Upper lobe of right lung (tissue), 1 donor: ENCODE data around the gene AGBL1. TPM values are rescaled to one million over a fixed set of nuclear protein-coding genes. Genes with fewer than 3 reads are reported as not detected.

Experiments
- ATAC-seq: fragments of 200-7000 bp; cut with Tn5 transposase; one replicate; pipeline ENCODE4 v1.9.1; 2020; ENCODE audit warnings: mild to moderate bottlenecking, moderate library complexity
- DNase-seq: peaks from one replicate; pipeline ENCODE4 v3.0.0-alpha.2; 2020
- H3K27ac ChIP-seq: fragments of 200-600 bp; one replicate; pipeline ENCODE4 v1.8.0; 2022
- H3K27me3 ChIP-seq: fragments of 200-600 bp; one replicate; pipeline ENCODE4 v1.8.0; 2022; ENCODE audit warnings: mild to moderate bottlenecking
- H3K36me3 ChIP-seq: fragments of 200-600 bp; one replicate; pipeline ENCODE4 v1.8.0; 2022
- H3K4me1 ChIP-seq: fragments of 200-600 bp; one replicate; pipeline ENCODE4 v1.8.0; 2022
- H3K4me3 ChIP-seq: fragments of 200-600 bp; one replicate; pipeline ENCODE4 v1.8.0; 2022; ENCODE audit warnings: mild to moderate bottlenecking
- H3K9me3 ChIP-seq: fragments of 200-600 bp; one replicate; pipeline ENCODE4 v1.8.0; 2022
- intact Hi-C: fragments of 100-400 bp; cut with DNase I; formaldehyde crosslinking; loops from one replicate; pipeline ENCODE4 v1.11.0; 2022
- long read RNA-seq: library from polyadenylated mRNA; unstranded; transcript quantifications from one replicate; pipeline ENCODE4 v2.0.0, GENCODE V29; 2021
- total RNA-seq: library from RNA; stranded (reverse); fragmentation: NEBNext Ultra II Directional; extraction: Animal tissue kit (Norgen Biotek cat#: 25700); gene quantifications from one replicate; pipeline ENCODE4 v1.2.1, GENCODE V29; 2021
- TF ChIP-seq, protein P1 (sequence below): fragments of 200-600 bp; IDR thresholded peaks from one replicate; pipeline ENCODE4 v1.8.0; 2022; ENCODE audit warnings: antibody characterized with exemption
- donor health status: DM: no; HTN: yes; CAD: no; lungs with severe emphysema.

AGBL1 gene
- 6.5 TPM for total RNA-seq
- long read RNA-seq, partial matches to known transcripts: 2 of 9 reads
- long read RNA-seq, other reads (novel, unspliced or antisense): 7 of 9 reads

DNA sequence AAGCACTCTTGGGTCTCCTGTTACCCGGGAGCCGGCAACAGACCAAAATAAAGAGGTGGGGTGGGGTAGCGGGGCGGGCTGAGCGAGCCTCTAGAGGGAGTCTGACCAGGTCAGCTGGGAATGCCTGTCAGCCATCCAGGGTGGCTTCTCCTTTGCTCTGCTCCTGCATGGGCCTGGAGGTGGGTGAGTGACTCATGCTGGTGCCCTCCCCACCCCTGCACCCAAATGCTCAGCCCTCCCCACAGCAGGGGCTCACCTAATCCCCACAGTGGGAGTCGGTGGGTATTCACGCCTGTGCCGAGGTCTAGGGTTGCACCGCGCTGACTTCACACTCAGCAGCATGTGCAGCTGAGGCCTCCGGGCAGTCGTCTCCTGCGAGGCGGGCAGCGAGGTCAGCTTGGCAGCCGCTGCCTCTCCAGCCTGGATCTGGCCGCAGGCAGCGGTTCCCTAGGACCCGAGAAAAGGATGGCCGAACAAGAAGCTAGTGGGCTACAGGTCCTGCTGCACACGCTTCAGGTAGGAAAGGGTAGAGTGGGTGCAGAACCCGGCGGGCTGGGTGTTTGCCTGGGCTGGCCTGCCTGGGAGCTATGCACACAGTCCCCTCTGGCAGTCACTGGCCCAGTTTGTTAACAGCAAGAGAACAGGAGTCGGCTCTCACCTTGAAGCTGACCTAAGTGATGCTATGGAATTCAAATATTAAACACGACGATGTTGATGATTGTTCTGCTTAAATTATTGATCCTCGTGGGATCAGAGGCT lies at the start of gene AGBL1:
TSS of gene AGBL1 (plus strand) at position 364 of the 759 bp plus-strand sequence.
- Histone ChIP-seq H3K4me3 (no peak within 1 kb of the TSS), H3K4me1 (no peaks in the 10 kb centered on the region), H3K36me3 (no peaks in the 10 kb centered on the region), H3K9me3 (no peaks in the 10 kb centered on the region), H3K27ac (peak within 1 kb of the TSS; percentile 42), H3K27me3 (no peaks in the 10 kb centered on the region)
- intact Hi-C loops: no loop called here
- TF ChIP-seq, protein P1, sequence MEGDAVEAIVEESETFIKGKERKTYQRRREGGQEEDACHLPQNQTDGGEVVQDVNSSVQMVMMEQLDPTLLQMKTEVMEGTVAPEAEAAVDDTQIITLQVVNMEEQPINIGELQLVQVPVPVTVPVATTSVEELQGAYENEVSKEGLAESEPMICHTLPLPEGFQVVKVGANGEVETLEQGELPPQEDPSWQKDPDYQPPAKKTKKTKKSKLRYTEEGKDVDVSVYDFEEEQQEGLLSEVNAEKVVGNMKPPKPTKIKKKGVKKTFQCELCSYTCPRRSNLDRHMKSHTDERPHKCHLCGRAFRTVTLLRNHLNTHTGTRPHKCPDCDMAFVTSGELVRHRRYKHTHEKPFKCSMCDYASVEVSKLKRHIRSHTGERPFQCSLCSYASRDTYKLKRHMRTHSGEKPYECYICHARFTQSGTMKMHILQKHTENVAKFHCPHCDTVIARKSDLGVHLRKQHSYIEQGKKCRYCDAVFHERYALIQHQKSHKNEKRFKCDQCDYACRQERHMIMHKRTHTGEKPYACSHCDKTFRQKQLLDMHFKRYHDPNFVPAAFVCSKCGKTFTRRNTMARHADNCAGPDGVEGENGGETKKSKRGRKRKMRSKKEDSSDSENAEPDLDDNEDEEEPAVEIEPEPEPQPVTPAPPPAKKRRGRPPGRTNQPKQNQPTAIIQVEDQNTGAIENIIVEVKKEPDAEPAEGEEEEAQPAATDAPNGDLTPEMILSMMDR: no peak
- peak; percentile 82 for ATAC-seq
- DNase-seq: peak; percentile 84

GRCh38 chr15:86034904-86035303 lies 44.8 kb upstream of the AGBL1 start:
- intact Hi-C loops: no loop called here
- no peaks in the 10 kb centered on the region for H3K9me3 ChIP-seq
- no peak for ATAC-seq
- H3K27me3 ChIP-seq: no peaks in the 10 kb centered on the region
- TF ChIP-seq, protein P1: no peak
- no peaks in the 10 kb centered on the region for H3K4me1 ChIP-seq
- no peak overlapping the region for H3K27ac ChIP-seq
- no peak overlapping the region for H3K4me3 ChIP-seq
- H3K36me3 ChIP-seq: no peaks in the 10 kb centered on the region
- DNase-seq: no peak

GRCh38 chr15:86036243-86036642 lies 43.4 kb upstream of the AGBL1 start:
- no peaks in the 10 kb centered on the region for H3K36me3 ChIP-seq
- DNase-seq (no peak), ATAC-seq (no peak)
- no peaks in the 10 kb centered on the region for H3K27me3 ChIP-seq
- no peak overlapping the region for H3K4me3 ChIP-seq
- intact Hi-C loops: no loop called here
- no peaks in the 10 kb centered on the region for H3K4me1 ChIP-seq
- no peak overlapping the region for H3K27ac ChIP-seq
- TF ChIP-seq, protein P1: no peak
- no peaks in the 10 kb centered on the region for H3K9me3 ChIP-seq

DNA sequence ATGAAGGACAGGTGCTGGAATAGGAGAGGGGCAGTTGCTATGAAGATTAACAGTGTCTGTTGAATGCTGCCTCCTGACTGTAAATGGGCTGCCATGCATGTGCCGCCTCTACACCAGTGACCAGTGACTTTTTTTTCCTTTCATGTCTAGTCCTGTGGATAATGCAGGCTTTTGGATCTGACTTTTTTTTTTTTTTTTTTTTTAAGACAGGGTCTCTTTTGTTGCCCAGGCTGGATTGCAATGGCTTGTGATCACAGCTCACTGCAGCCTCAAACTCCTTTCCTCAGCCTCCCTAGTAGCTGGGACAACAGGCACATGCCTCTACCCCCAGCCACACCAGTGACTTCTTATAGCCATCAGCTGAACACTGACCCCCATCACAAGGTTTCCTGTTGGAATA lies 41.2 kb upstream of the AGBL1 start:
- no peak overlapping the region for H3K27ac ChIP-seq
- no peaks in the 10 kb centered on the region for H3K27me3 ChIP-seq
- H3K4me1 ChIP-seq: no peaks in the 10 kb centered on the region
- ATAC-seq: no peak
- intact Hi-C loops: no loop called here
- H3K9me3 ChIP-seq: no peaks in the 10 kb centered on the region
- no peaks in the 10 kb centered on the region for H3K36me3 ChIP-seq
- TF ChIP-seq, protein P1: no peak
- H3K4me3 ChIP-seq: no peak overlapping the region
- DNase-seq: no peak

DNA sequence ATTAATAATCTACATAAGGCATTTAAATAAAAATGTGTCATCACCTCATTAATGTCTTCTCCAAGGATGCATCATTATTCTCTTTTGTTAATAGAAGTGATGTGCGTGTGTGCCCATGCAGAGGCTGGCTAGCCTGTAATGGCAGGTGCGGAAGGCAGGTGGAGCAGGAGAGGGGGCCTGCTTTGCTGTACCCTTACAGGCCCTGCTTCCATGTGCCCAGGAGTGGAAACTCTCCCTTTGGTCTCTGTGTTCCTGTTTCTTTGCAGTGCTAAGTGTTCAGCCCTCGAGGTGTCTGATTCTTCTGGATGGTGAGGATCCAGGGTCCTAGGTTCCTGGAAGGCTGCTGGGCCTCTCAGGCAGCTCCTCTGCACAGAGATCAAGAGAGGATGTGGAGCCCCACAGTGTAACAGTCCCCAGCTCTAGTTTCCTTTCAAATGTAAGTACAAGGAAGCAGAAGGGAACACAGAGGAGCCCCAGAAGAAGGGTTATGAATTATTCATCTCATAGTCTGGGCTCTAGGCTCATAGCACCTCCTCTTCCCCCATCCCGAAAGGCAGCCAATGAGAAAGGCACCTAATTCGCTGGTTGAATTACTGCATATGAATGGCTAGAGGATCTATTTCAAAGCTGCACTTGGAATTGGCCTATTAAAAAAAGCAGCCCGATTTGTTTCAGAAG lies 39.2 kb upstream of the AGBL1 start:
- H3K4me1 ChIP-seq: no peaks in the 10 kb centered on the region
- intact Hi-C loops: no loop called here
- TF ChIP-seq, protein P1: no peak
- H3K27me3 ChIP-seq: no peaks in the 10 kb centered on the region
- no peak overlapping the region for H3K27ac ChIP-seq
- ATAC-seq (no peak), DNase-seq (no peak)
- no peaks in the 10 kb centered on the region for H3K9me3 ChIP-seq
- H3K4me3 ChIP-seq: no peak overlapping the region
- no peaks in the 10 kb centered on the region for H3K36me3 ChIP-seq
